GM19372 (cell line): ENCODE data around the gene OR2T3.
"Not testable (repeated sequence)": the region's sequence is repeated elsewhere in the genome, so short reads cannot be mapped to it uniquely, and the experiment has no call there.

Experiments used
- ATAC-seq: cut with Tn5 transposase; IDR thresholded peaks from one replicate; pipeline ENCODE4 v1.9.1; 2021; ENCODE audit warnings: mild to moderate bottlenecking, low read depth, moderate library complexity; ENCODE audit not compliant: unreplicated experiment

OR2T3 gene, protein sequence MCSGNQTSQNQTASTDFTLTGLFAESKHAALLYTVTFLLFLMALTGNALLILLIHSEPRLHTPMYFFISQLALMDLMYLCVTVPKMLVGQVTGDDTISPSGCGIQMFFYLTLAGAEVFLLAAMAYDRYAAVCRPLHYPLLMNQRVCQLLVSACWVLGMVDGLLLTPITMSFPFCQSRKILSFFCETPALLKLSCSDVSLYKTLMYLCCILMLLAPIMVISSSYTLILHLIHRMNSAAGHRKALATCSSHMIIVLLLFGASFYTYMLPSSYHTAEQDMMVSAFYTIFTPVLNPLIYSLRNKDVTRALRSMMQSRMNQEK

DNA sequence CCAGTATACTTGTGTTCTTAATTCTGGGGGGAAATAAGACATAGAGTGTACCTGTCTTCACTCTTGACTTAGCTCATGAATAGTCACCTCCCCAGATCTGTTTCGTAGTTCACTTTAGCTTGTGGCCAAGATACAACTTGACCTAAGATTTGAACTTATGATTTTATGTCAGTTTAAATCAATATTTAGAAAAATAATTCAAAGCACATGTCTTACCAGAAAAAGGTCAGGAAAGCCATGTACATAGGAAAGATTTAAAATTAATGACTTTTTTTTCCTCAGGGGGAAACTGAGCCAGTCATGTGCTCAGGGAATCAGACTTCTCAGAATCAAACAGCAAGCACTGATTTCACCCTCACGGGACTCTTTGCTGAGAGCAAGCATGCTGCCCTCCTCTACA is at the start of gene OR2T3:
TSS of gene OR2T3 (plus strand) at position 301 of the 400 bp plus-strand sequence. CDS start at position 301, 0 bp downstream.
- not testable (repeated sequence) for ATAC-seq

DNA sequence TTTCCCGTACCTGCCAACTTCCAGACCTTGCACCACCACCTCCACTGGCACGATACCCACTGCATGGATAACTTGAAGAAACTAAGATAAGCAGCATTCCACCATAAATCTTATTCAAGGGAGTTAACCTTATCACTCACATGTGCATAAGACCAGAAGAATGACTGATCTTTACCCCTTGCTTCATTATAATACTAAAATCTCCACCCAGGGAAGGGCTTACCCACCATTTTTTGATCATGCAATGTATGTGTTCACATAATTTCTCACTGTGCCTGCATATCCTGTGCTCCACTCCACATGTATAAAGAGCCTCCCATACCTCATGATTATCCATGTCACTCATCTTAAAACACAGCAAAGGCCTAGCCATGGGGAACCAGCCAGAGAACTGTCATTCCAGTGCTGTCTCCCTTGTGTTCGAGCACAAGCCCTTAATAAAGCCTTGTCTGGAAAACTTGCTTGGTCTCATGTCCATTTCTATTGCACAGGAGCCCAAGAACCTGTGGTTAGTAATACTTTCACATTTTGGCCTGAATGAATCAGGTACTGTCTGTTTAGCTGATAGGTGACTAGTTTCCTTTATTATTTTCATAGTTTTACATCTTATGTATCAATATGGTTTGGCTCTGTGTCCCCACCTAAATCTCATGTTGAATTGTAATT is 45.5 kb upstream of the OR2T3 start:
- peak; percentile 32 for ATAC-seq

DNA sequence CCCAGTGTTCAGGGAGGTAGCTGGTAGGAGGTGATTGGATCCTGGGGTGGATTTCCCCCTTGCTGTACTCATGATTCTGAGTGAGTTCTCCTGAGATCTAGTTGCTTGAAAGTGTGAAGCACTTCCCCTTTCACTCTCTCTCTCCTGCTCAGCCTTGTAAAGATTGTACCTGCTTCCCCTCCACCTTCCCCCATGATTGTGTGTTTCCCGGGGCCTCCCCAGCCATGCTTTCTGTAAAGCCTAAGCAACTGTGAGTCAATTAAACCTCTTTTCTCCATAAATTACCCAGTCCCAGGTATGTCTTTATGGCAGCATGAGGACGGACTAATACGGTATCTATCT is 45.0 kb upstream of the OR2T3 start:
- peak; percentile 82 for ATAC-seq

DNA sequence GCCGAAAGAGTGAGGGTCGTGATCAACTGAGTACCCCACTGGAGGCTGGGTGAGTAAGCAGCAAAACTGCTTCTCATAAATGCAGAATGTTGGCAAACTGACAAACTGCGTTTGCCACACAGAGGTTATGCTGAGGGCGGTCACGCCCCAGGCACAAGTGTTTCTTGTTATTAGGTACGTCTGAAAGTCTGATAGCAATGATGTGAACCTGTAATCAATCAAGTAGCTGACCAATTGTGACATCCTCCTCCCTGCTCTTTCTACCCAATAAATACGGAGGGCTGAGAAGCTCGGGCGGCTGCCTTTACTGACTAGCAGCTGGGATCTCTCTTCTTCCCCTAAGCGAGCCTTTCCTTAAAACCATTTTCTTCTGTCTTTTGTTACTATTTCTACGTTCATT is 41.5 kb upstream of the OR2T3 start:
- not testable (repeated sequence) for ATAC-seq

DNA sequence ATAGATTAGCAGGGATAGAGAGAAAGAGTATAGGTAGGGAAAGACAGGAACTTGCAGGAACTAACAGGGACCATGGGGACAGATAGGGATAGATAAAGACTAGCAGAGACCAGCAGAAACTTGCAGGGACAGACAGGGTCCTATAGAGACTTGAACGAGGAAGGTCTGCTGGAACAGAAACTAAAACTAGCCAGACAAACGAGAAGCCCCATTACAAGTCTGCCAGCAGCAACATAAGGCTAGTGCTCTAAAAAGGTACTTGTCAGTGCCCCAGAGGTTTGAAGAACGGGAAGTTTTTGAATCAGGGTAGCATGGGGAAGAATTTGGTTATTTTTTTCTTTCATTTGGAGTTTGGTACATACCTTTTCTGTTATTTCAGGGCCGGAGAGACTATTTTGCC is 41.0 kb upstream of the OR2T3 start:
- peak; percentile 49 for ATAC-seq

DNA sequence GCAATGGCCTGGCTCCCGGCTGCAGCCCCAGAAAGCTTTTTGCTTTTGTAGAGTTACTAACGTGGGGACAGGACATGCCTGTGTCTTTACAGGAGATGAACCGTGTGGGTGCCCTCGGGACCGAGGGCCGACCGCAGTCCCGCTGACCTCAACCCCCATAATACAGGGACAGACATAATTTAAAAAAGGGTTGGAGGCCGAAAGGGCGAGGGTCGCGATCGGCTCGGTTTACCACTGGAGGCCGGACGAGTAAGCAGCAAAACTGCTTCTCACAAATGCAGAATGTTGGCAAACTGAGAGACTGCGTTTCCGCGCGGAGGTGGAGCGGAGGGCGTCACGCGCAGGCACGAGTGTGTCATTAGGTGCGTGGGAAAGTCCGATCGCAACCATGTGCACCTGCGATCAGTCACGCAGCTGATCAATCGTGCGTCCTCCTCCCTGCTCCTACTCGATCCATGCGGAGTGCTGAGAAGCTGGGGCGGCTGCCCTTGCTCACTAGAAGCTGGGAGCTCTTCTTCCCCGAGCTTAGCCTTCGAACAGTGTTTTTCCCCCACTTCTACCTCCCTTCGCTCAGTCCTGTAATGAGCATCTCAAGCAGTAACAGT is 39.2 kb upstream of the OR2T3 start:
- ATAC-seq, result not testable (repeated sequence)

DNA sequence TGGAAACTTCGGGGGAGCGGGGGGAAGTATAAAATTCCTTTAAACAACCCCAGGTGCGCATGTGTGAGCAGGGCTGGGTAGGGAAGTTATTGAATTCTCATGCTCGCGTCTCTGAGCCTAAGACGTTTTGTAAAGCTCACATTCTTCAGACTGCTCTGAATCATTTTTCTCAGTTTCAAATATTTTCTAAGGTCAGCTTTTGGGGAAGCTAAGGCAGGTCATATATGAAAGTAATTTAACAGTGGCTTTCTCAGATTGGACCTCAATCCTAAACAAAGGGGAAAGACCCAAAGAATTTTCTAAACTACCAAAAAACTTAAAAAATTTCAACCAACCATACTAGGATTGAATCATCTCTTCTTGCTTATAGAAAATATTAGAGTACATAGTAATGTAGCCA is 38.2 kb upstream of the OR2T3 start:
- ATAC-seq, result not testable (repeated sequence)

DNA sequence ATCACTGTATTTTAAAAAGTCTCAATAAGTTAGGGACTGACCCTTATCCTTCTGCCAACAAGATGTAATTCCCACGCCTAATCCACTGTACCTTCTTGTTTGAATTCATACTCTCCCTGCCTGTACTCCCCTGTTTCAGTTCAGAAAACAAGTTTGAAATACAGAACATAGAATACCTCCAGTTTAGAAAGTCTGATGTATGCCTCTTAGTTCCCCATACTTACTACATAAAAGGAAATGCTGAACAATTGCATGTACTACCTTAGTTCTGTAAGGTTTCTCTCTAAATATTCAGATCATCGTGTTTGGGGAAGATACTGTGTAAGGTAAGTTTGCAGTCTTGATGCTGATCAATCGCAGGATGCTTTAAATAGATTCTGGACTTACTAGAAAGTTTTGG is 36.8 kb upstream of the OR2T3 start:
- peak; percentile 50 for ATAC-seq

DNA sequence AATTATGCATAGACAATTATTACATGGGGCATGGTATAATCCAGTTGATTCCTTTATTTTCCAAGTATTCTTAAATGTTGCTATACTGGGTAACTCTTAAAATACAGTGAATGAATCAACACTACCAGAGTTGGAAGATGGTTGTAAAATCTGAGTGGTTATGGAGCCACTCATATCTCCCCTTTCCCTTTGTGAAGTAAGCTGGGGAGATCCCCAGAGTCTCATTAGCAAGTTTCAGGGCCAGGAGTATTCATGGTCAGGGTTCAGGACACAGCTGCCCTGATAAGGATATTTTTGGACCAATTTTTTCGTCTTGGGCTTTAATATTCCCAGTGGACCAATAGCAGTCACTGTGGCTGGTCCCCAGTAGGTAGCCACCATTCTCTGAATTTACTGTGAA is 34.5 kb upstream of the OR2T3 start:
- not testable (repeated sequence) for ATAC-seq

DNA sequence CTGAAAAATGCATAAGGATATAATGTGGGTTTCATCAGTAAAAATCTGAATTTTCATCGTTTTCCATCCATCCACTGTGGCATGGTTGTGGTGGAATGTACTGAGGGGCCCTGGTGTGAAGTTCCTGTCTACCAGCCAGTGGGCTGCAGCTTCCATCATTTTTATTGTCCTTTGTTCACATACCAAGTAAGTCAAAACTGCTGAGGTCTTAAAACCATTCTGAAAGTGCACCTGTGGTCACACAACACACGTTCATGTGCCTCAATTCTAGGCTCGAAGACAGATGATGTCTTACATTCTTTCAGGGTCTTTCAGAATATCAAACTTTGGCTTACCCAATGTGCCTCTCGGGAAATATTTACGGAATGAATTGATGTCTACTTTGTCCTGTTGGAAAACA is 33.9 kb upstream of the OR2T3 start:
- ATAC-seq, result not testable (repeated sequence)

DNA sequence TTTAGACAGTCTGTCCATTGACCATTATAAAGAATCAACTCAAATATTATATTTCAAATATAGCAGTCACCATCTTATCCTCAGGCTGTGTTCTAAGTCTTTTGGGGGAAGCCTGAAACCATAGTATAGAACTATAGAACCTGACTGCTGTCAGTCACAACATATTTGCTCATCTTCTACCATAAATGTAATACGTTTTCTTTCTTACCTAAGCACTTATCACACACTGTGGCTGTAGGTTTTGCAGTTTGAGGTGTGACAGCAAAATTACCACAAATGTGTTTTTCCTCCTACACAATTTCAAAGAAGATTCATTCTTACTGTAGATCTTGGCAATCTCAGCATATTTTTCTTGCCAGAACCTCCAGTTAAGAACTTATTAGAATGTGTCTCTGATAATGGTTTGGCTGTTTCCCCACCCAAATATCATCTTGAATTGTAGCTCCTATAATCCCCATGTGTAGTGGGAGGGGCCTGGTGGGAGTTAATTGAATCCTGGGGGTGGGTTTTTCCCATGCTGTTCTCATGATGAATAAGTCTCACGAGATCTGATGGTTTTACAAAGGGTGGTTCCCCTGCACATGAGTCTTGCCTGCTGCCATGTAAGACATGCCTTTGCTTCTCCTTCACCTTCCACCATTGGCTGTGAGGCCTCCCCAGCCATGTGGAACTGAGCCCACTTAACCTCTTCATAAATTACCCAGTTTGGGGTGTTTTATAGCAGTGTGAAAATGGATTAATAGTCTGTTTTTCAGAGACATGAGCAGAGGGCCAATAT is 30.5 kb upstream of the OR2T3 start:
- not testable (repeated sequence) for ATAC-seq

DNA sequence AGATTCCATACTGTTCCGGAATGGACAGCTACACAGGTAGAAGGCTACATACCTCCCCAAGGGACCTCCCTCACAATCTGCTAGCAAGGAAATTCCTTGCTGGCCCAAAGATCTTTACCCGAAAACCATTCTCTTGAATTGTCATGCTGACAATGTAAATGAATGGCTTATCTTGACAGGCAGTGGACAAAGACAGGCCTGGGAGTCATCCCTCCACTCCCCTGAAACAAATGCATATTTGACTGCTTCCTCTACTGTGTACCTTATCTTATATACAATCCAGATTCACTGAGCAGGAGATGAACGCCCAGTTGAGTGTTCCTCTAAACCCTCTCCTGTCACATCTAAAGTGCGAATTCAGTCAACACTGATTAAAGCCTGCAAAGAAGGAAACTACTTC is 28.5 kb upstream of the OR2T3 start:
- not testable (repeated sequence) for ATAC-seq

DNA sequence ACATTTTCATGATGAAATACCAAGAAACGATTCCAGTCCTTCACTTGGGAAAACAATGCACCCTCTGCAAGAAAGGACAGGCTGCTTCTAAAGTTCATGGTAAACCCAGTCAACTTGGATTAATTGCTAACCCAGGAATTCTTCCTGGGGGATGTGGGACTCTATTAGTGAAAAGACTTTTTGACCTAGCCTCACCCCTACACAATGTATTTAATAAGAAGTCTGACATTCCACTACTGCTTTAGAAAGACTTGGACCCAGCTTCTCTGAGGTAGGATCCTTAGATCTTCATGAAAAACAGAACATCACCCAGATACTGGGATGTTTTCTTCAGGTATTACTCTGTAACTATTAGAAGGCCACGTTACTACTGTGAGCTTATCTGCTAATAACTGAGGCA is 27.8 kb upstream of the OR2T3 start, which contains the start of gene OR2T2:
TSS of gene OR2T2 (plus strand) at position 239 of the 400 bp plus-strand sequence. CDS start 7,161 bp downstream, outside the sequence.
- not testable (repeated sequence) for ATAC-seq

DNA sequence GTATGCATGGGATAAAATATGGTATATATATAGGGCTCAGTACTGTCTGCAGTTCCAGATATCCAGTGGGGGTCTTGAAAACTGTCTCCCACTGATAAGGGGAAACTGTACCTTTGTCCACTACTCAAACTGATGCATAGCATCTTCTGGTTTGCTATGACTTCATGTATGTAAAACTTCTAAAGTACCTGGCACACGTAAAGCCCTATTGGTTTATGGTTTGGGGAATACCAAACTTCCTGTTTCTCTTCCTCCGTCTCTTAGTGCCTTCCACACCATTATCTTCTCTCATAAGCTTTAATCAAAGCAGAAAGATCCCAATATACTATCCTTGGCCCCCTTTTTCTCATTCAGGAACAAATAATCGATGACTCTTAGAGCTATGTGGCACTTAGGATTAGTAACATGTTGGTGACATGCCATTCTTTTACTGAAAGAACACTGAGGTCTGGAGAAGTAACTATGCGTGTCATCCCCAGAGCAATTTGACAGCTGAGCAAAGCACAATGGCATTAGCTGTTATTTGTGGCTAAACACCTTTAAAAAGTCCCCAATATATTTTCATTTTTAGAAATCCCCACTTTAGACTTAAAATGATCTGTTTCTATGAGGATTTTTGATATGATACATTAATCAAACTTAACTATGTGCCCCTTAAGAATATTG is 24.6 kb upstream of the OR2T3 start:
- ATAC-seq, result peak; percentile 52

DNA sequence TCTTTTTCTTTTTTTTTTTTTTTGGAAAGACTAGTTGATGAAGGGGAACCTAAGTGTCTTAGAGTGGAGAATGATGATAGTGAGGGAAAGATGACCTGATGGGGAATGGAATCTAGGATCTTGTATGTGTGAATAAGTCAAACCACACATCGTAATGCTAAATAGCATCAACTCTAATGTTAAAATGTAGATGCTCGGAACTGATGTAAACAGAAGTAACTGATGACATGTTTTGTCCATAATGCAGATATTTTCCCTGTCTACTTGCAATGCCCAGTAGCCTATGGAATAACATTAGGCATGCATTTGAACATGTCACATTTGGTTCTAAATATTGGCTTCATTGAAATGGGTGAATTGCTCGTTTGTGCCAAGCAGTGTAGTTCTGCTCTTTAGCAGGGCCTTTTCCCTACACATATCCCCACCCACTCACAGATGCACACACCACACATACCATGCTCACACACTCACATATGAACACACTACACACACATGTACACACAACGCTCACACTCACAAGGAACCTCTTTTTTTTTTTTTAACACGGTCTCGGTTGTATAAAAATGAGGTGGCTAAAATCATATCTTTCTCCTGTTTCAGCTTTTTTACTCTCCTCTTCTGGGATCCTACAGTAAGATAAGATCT is 23.2 kb upstream of the OR2T3 start:
- ATAC-seq, result not testable (repeated sequence)

DNA sequence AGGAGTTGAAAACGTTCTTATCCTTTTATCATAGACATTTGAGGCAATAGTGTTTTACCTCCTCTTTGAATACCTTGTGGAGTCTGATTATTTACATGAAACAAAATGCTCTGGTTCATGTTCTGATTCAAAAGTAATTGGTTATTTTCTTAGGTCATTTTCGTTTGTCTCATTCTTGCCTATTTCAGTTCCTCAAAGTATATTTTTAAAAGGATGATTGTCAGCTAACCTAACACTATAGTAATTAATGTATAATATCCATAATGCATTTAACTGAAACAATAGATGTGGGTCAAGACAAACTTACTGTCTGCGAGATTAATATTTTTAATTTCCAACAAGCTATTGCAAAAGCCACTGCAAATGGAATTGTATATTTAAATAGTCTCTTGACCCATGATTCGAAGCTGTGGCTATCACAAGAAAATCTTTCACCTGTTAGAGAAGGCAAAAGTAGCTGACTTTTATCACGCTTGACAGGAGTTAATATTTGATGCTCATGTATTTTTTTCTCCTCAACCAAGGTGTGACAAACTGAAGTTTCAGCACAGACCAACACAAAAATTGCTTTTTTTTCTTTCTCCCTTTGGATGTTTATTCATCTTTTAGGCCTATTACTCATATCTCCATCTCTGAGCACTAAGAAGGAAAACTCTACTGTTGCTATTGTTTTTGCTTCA is 22.5 kb upstream of the OR2T3 start:
- peak; percentile 56 for ATAC-seq

DNA sequence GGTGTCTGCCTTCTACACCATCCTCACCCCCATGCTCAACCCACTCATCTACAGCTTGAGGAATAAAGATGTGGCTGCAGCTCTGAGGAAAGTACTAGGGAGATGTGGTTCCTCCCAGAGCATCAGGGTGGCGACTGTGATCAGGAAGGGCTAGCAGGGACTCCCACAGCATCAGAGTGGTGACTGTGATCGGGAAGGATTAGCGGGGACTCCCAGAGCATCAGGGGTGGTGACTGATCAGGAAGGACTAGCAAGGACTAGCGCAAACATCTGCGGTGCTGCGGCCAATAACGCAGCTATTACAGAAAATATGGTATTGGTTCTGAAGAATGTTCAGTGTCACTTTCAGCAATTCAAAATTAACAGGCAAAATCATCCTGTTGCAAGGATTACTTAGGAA is 19.5 kb upstream of the OR2T3 start:
- ATAC-seq, result not testable (repeated sequence)

DNA sequence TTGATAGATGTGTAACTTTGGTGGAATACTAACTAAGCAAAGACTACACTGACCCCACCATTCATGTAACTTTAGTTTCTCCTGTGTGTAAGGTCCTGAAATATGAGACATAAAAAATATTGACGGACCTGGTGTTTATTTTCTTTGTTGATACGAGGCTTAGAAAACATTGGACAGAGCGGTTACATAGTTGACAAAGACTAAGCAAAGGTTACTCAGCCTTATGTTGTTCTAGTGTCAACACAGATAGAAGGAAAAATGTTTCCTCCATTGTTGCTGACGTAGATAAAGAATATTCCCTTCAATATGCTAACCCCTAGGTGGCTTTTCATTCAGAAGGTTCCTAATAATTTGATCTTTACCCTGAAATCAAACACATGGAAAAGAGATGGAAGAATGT is 18.1 kb upstream of the OR2T3 start:
- ATAC-seq, result not testable (repeated sequence)

DNA sequence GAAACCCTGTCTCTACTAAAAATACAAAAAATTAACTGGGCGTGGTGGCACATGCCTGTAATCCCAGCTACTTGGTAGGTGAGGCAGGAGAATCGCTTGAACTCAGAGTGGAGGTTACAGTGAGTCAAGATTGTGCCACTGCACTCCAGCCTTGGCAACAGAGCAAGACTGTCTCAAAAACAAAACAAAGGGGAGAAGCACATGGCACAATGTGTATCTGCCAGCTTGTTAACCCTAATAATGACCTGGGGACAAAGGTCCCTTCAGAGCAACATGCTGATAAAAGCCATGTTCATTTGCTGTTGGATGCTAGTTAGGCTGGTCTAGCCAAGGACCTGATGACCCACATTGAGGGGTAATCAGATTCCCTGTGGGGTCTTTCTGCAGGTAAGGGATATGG is 16.5 kb upstream of the OR2T3 start:
- ATAC-seq, result not testable (repeated sequence)
